Frontal cortex (tissue), 4 donors: ENCODE measurements around the gene KCTD11. TPM values are rescaled to one million over a fixed set of nuclear protein-coding genes. Genes with fewer than 3 reads are reported as not detected.
"Not testable (repeated sequence)": the region's sequence is repeated elsewhere in the genome, so short reads cannot be mapped to it uniquely, and the experiment has no call there.

Source experiments
- DNase-seq, 2 donors: peaks; one replicate each; pipeline ENCODE4 v3.0.0; 2012; ENCODE audit warnings: low spot score in 2 of 2
- FAIRE-seq: peaks from 2 replicates; lab custom pipeline; 2012; peaks lifted over from hg19 to GRCh38; lab: Jason Lieb, UNC
- total RNA-seq: library from RNA; depleted of rRNA; stranded (reverse); fragments of >200 nt; gene quantifications from one replicate; pipeline ENCODE4 v1.2.3, GENCODE V29; 2014
- donor health status: control.
- donor health status: control.
- donor health status: control.

Gene KCTD11
- total RNA-seq, 1 donor from 2014 or later: 3.3 TPM

GRCh38 chr17:7321466-7321865 is 30.5 kb upstream of the KCTD11 start:
- DNase-seq (no peak), FAIRE-seq (no peak)

DNA sequence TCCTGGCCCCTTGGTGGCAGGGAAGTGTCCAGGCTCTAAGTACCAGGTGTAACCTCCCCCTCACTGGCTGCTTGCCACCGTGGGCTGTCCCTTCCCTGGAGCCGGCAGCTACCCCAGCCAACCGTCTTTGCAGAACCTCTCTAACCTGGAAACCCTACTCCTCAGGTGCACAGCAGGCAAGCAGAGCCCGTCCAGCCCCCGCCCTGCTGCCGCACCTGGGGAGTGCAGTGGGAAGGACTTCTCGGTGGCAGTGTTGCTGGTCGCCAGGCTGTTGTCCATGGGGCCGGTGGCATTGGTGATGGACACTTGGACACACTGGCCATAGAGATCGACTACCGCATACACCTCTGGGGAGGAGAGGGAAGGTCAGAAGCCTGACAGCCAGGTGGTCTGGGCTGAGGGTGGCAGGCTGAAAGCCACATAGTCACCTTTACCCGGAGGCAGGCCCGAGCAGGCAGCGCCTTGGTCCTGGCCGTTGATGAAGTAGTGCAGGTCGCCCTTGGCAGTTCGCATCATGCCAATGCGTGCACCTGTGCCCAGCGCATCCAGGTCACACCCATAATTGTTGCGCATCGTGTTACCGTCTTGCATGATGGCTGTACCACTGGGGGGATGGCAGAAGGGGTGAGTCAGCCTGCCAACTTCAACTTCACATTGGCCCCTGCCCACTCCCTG is 29.3 kb upstream of the KCTD11 start:
- no peak for DNase-seq
- no peak for FAIRE-seq

DNA sequence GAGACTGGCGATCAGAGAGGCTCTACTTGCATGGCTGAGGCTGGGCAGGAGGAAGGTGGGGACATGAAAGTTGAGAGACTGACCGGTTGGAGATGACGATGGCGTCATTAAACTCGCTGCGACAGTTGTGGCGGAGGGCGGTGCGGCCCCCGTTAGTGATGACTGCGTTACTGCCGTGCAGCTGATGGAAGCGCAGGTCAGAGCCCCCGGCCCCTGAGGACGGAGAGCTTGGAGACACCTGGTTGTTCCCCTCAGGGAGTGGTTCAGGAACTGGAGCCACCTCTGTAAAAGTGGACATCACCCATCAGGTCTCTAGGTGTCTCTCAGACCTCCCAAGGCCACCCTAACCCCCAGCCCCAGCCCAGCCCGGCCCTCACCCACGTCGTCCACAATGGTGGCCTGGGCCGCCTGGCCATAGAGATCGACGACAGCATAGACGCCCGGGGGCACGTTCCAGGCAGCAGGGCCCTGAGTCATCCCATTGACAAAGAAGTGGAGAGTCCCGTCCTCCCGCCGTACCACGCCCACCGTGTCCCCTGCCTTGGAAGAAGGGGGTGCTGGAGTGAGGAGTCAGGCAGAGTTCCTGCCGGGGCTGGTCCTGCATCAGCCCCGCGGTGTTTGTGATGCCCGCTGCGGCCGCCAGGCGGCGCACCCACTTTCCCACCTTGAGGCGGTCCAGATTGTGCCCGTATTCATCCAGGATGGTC is 28.1 kb upstream of the KCTD11 start:
- no peak for FAIRE-seq
- peak; percentile 51 to 69 for DNase-seq

DNA sequence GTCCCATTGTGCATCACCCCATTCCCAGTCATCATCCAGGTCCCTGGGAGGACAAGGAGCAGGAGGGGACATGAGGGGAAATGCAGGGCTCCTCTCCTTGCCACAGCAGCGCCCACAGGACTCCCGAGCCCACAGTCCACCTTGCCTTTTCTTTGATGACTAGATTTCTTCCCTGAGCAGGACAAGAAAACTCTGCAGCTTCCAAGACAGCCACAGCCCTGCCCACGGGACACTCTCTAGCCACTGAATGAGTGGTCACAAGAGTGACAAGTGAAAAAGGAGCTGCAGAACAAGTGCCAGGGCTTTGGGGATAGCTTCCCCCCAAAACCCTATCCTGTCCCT is 27.6 kb upstream of the KCTD11 start:
- no peak for FAIRE-seq
- no peak for DNase-seq

GRCh38 chr17:7325031-7325528 is 26.9 kb upstream of the KCTD11 start:
- no peak for DNase-seq
- no peak for FAIRE-seq

DNA sequence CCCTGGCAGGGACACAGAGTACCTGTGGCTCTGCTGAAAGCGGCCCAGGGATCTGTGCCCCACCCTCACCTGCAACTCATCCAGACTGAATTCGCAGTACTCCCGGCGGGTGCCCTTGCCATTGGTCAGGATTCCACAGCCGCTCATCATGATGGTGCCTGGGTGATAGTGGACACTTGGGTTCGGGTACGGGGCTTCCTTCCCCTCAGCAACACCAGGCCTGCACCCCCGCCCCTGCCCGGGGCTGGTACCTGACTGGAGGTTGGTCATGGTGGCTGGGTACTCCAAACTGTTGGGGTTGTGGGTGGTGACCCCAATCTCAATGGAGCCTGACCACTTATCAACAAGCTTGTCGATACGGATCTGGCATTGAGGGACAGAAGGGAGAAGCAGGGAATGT is 25.8 kb upstream of the KCTD11 start:
- FAIRE-seq (no peak), DNase-seq (peak in 1 of 2 donors; percentile 19)

GRCh38 chr17:7327056-7327455 is 24.9 kb upstream of the KCTD11 start:
- FAIRE-seq (no peak), DNase-seq (peak in 1 of 2 donors; percentile 22)

DNA sequence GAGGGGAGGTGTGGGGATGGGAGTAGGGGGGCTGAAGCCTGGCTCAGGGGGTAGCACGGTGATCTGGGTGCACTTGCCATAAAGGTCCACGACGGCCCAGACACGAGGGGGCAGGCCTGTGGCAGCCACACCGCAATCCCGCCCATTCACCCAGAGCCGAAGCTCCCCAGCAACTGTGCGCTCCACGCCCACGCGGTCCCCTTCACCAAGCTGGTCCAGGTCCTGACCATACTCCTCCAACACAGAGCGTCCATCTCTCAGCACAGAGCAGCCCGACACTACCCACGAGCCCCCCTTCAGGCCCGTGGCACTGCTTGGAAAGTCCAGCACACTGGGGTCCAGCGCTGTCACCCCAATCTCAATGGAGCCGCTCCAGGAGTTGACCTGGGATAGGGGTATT is 24.5 kb upstream of the KCTD11 start:
- FAIRE-seq: no peak

GRCh38 chr17:7328009-7328408 is 24.0 kb upstream of the KCTD11 start:
- no peak for DNase-seq
- no peak for FAIRE-seq

More for the DNA sequence above, 24.5 kb upstream of the KCTD11 start:
- DNase-seq: peak in 1 of 2 donors; percentile 14

GRCh38 chr17:7328840-7329373 is 23.1 kb upstream of the KCTD11 start, which contains the start of gene NEURL4:
NEURL4 (minus strand) TSS chr17:7329335; CDS start chr17:7329312, 23 bp downstream.
- peak in 1 of 2 donors; percentile 55 for DNase-seq
- FAIRE-seq: no peak

- FAIRE-seq: no peak
- peak; percentile 98 to 99 for DNase-seq
Observed at GRCh38 chr17:7329374-7329996, 22.5 kb upstream of the KCTD11 start.

- DNase-seq (peak; percentile 81 to 86), FAIRE-seq (no peak)
Observed at GRCh38 chr17:7329997-7330637, 21.8 kb upstream of the KCTD11 start.

GRCh38 chr17:7330638-7331015 is 21.3 kb upstream of the KCTD11 start:
- DNase-seq (no peak), FAIRE-seq (no peak)

DNA sequence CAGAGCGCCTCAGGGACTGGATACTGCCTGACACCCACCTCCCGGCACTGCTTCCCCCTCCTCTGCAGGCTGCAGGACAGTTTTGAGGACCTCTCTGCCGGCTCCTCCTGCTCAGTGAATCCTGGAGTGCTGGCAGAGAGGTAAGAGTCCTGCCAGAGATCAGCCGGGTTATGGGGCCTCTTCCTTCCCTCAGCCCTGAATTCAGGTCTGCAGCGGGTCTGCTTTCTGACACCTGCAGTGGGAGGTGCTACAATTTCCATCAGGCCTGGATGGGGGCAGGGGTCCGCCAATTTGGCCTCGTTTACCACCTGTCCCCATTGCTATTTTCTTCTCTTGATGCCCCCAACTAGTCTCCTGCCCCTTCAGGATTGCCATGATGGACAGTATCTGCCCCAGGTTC is 19.9 kb upstream of the KCTD11 start:
- no peak for DNase-seq
- FAIRE-seq: no peak

GRCh38 chr17:7332600-7333069 is 19.3 kb upstream of the KCTD11 start:
- DNase-seq, FAIRE-seq: not testable (repeated sequence)

- no peak for FAIRE-seq
- DNase-seq: no peak
Observed at GRCh38 chr17:7334938-7335538, 16.9 kb upstream of the KCTD11 start.

DNA sequence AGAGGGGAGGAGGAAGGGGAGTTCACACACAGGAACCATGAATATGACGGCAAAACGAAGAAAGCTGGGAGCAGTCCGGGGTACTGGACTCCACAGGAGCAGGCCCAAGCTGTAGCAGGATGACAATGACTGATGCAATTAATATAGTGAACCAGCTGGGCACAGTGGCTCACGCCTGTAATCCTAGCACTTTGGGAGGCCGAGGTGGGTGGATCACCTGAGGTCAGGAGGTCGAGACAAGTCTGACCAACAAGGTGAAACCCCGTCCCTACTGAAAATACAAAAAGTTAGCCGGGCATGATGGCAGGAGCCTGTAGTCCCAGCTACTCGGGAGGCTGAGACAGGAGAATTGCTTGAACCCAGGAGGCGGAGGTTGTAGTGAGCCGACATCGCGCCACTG is 16.2 kb upstream of the KCTD11 start:
- DNase-seq, FAIRE-seq: not testable (repeated sequence)

DNA sequence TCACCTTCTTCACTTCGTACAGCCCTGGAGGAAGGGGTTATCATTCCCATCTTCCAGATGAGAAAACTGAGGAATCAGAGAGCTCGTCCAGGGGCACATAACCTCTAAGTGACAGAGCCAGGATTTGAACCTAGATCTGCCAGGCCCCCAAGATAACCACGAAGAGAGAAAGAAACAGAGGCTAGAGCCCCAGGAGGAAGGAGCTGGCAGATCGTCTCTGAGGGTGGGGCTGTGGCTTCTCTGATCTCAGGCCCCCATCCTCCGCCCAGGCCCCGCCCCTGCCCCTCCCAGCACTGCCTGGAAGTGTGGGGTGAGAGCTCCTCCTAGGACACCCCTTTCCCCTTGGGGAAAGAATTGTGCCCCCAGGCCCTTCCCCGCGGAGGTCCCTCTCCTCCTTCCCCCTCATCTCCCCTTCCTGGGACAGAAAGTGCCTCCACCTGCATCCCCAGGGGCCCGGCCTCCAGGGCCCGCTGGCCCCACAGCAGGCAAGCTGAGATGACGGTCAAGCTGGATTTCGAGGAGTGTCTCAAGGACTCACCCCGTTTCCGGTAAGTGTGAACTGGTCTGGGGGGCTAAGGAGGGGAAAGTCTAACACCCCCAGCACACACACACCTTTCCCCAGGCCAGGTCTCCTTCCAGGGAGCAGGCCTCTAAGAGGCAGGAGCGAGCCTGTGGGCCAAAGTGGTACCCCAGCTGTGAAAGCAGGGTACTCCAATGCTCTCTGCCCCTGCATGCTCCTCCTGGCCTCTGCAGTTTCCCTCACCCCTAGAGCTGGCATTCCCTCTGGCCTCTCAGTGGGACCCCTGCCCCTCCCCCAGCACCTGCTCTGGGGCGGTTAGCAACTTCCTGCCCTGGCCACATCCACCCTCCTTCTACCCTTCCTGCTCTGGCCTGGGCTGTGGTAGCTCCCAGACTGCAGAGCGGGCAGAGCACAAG is 15.5 kb upstream of the KCTD11 start, which contains the start of gene ACAP1:
TSS of gene ACAP1 (plus strand) at position 290 of the 936 bp plus-strand sequence. CDS start at position 496, 206 bp downstream.
- no peak for FAIRE-seq
- no peak for DNase-seq
